GM19035 (cell line): ENCODE results near the gene XYLT1.
"Not testable (repeated sequence)": the region's sequence is repeated elsewhere in the genome, so short reads cannot be mapped to it uniquely, and the experiment has no call there.

Experiments
- ATAC-seq: cut with Tn5 transposase; IDR thresholded peaks from one replicate; pipeline ENCODE4 v1.9.1; 2021; ENCODE audit not compliant: unreplicated experiment

The XYLT1 gene, protein sequence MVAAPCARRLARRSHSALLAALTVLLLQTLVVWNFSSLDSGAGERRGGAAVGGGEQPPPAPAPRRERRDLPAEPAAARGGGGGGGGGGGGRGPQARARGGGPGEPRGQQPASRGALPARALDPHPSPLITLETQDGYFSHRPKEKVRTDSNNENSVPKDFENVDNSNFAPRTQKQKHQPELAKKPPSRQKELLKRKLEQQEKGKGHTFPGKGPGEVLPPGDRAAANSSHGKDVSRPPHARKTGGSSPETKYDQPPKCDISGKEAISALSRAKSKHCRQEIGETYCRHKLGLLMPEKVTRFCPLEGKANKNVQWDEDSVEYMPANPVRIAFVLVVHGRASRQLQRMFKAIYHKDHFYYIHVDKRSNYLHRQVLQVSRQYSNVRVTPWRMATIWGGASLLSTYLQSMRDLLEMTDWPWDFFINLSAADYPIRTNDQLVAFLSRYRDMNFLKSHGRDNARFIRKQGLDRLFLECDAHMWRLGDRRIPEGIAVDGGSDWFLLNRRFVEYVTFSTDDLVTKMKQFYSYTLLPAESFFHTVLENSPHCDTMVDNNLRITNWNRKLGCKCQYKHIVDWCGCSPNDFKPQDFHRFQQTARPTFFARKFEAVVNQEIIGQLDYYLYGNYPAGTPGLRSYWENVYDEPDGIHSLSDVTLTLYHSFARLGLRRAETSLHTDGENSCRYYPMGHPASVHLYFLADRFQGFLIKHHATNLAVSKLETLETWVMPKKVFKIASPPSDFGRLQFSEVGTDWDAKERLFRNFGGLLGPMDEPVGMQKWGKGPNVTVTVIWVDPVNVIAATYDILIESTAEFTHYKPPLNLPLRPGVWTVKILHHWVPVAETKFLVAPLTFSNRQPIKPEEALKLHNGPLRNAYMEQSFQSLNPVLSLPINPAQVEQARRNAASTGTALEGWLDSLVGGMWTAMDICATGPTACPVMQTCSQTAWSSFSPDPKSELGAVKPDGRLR

DNA sequence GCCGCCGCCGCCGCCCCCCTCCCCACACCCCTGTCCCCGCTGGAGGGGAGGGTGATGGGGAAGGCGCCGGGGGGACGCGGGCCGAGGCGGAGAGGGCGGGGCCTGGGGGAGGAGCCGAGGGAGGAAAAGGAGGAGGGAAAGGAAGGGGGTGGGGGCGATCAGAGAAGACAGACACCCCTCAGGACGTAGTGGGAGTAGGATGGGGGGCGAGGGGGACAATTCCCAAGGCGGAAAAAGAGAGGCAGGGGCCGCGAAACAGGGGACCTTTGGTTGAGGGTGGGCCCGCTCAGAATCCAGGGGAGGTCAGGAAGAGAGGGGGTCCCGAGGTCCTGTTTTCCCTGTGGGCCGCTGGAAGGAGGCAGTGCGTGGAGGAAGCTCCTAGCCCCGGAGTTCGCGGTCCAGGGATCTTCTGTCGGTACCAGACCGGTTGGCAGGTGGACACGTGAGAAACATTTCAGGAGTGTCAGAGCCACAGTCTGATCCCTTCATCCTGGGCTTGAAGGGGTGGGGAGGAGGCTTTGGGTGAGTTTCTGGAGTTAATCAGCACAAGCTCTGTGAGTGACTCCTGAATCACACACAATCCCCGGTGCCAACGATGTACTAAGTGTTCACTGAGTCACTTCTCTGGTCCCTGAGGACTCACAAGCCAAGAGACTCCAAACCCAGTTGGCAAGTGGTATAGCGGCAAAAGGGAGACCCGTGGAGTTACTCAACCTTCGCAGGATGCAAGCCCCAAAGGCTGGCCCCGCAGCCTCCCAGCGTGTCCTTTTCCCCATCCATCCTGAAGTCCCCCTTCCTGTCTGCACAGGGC, at the start of gene XYLT1:
XYLT1 (minus strand) TSS at position 53 of the 811 bp plus-strand sequence. CDS start 164 bp downstream, outside the sequence.
- no peak for ATAC-seq

DNA sequence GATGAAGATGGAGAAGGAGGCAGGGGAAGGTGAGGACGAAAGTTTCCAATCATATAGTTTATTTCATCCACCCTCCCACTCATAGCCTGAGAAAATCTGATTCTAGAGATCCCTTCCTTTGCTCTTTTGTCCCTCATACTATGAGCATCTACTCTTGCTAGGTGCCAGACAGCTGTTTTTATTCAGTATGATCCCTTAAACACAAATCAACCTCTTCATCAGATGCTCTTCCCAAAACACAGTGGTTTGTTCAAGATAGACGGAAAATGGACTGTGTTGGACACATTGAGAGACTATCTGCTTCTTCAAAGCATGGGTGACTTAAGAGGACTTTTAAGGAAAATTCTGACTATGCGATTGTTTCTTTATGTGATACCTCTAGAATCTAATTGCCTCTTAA, 49.4 kb upstream of the XYLT1 start:
- ATAC-seq = no peak

DNA sequence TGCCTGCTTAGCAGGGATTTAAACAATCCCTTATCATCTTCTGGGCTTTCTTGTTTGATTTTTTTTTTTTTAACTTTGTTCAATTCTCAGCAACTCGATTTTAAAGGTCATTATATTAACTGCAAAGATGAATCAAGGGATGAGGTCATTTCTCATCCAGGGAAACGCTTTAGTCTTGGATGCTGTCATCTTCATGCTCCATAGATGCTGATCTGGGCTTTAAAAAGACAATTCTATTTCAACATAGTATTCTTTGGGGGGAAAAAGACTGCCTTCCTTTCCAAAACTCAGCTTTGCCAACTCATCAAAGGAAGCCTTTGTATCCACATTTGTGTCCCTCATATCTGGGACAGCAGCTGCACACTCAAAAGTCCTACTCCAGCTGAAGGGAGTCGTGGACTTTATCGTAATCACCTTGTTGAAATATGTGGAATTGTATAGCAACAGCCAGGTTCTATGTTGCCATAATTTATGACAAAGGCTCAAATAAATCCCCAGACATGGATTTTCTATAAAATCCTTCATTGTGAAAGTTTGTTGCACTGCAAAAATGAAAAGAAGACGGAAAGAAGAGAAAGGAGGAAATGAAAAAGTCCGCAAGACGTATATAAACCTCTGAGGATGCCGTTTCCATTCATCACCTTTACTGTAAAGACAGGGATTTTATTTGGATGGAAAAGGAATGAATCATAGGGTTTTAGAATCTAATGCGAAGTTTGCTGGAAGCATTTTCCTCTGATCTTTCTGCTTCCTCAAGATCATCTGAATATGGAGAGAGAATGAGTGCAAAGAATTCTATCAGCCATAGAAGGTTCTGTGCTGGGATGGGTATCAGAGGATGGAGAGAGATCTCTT, 48.6 kb upstream of the XYLT1 start:
- no peak for ATAC-seq

DNA sequence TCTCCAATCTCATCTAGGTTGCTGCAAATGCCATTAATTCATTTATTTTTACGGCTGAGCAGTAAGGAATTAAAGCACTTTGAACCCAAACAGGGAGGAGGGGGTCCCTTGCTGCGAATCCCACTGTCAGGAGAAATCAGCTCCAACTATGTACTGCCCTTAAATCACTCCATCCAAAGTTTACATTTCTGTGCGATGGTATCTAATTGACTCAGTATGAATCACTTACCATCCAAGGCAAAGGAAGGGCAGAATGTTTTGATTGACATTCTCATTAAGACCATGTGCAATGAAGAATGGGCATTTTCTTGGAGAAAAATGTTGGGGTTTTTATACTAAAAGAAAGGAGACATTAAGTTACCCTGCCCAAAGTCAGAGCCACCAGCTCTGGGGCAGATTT, 47.7 kb upstream of the XYLT1 start:
- no peak for ATAC-seq

DNA sequence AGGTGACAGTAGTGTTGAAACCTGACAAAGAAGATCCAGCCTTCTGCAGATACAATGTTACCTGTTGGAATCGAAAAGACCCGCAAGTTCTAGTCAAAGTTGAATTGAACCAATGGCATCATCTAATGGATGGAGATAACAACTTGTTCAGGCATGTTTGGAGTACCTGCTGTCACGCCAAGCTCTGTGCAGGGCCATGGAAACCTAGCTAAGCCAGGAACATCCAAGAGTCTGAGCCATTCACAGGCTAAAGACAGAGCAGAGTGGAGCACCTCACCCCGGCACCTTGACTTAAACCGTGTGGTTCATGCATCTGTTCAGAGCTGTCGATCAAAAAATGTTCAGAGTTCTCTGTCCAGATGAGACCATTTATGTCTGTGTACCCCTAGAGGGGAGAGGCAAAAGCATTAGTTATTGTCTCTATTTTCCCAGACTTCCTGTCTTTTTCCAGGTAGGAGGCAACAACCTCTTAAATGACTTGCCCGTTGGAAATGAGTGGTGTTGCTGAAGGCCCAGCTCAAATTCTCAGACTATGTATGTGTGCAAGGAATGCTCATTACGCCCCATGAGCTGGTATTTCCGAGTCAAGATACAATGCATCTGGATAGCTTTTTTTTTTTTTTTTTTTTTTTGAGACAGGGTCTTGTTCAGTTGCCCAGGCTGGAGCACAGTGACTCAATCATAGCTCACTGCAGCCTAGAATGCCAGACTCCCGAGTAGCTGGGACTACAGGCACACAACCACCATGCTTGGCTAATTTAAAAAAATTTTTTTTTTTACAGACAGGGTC, 44.9 kb upstream of the XYLT1 start:
- ATAC-seq = no peak

DNA sequence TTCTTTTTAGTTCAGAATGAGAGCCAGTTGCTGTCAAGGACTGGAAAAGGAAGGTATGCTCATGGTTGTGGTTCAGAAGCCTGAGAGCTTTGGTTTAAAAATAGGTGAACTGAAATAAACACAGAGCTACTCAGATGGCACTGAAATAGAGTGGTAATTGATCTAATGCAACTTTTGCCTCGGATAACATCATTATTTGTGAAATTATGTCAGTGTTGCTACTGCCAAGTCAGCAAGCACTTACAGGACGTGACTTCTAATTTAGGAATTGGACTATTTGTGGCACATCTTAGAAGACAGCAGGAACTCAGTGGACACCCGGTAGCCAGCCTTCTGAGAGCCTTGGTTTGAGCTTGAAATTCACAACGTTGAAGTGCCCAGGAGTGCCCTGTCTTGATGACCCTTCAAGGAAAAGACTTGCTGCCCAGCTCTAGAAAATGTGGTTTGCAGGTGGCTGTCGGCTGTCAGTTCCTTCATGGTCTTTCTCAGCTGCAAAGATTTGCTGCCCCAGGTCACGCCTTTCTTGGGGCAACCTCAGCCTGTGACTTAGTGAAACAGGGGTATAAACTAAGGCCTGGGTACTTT, 42.0 kb upstream of the XYLT1 start:
- ATAC-seq = no peak

DNA sequence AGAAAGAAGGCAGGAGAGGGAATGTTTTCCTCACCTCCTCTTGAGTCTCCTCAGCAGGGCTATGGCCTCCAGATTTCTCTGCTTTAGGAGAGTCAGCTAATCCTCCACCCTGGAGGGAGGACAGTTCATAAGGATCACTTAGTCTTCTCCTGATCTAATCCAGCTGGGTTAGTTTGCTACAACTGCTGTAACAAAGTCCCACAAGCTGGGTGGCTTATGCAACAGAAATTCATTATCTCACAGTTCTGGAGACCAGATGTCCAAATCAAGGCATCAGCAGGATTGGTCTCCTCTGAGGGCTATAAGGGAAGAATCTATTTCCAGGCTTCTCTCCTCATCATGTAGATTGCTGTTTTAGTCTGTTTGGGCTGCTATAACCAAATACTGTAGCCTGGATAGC, 40.6 kb upstream of the XYLT1 start:
- ATAC-seq = no peak

DNA sequence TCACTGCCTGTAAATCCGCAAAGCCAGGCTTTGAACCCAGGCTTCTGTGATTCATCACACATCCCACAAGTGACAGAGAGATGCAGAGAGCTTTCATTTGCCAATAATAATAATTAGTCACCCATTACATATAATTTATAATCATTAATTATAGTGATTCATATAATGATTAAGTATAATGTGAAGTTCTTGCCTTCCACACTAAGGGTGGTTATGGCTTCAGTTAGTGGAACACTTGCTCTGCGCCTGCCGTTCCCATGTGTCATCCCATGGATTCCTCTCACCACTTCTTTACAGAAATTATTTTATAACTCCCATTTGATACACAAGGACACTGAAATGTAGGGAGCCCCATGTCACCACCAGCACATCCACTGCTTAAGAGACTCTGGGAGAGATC, 39.8 kb upstream of the XYLT1 start:
- no peak for ATAC-seq

DNA sequence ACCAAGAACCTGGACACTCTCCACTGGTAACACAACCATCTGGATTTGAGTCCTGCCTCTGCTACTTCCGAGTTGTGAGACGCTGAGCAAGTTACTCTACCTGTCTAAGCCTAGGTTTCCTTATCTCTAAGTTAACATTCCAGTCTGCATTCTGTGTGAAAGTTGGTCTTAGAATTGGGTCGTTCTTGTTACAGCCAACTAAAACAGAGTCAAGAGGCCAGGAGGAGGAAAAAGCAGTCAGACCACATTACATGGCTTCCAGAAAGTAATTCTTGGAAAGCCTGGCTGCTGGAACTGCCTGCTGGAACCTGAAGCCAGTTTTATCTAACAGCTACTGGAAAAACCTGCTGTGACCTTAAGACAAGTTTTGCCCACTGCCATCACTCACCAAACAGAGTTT, 38.4 kb upstream of the XYLT1 start:
- ATAC-seq = no peak

DNA sequence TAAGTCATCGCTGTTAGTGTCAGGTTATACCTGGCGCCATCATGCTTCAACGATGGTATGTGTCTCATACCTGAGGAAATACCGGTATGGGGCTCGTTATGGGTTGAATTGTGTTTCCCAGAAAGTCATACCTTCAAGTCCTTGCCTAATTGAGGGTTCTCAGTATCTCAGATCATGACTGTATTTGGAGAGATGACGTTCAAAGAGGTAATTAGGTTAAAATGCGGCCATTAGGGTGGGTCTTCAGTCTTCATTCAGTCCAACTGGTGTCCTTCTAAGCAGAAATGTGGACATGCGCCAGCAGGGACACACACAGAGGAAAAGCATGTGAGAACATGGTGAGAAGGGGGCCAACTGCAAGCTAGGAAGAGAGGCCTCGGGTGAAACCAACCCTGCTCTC, 37.5 kb upstream of the XYLT1 start:
- no peak for ATAC-seq

DNA sequence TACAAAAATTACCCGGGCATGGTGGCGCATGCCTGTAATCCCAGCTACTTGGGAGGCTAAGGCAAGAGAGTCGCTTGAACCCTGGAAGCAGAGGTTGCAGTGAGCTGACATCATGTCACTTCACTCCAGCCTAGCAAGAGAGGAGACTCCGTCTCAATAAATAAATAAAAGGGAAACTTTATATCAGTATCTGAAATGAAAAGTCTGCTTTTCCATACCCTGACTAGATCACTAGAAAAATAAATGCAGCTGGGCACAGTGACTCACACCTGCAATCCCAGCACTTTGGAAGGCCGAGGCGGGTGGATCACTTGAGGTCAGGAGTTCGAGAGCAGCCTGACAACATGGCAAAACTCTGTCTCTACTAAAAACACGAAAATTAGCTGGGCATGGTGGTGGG, 36.8 kb upstream of the XYLT1 start:
- not testable (repeated sequence) for ATAC-seq

DNA sequence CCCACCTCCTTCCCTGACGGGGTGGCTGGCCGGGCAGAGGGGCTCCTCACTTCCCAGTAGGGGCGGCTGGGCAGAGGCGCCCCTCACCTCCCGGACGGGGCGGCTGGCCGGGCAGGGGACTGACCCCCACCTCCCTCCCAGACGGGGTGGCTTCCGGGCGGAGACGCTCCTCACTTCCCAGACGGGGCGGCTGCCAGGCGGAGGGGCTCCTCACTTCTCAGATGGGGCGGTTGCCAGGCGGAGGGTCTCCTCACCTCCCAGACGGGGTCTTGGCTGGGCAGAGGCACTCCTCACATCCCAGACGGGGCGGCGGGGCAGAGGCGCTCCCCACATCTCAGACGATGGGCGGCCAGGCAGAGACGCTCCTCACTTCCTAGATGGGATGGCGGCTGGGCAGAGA, 35.1 kb upstream of the XYLT1 start:
- ATAC-seq = not testable (repeated sequence)

DNA sequence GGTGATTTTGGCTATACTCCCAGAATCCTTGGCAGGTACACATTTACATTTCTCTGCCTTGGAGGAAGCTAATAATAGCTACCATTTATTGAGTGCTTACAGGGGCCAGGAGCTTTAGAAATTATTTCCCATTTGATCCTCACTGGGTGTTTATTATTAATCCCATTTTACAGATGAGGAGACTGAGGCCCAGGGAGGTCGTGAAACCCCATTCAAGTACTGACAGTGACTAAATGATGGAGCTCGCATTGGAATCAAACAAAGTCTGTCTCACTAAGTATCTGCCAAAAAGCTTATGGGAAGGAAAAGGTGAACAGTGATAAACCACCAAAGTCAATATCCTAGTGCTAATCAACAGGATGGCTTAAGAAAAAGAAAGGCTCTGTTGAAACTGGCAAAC, 33.3 kb upstream of the XYLT1 start:
- no peak for ATAC-seq

DNA sequence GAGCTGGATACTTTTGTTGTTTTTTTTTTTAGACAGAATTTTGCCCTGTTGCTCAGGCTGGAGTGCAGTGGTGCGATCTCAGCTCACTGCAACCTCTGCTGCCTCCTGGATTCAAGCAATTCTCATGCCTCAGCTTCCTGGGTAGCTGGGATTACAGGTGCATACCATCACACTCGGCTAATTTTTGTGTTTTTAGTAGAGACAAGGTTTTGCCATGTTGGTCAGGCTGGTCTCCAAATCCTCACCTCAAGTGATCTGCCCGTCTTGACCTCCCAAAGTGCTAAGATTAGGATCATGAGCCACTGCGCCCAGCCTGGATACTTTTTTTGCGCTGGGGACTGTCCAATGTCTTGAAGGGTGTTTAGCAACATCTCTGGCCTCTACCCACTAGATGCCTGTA, 32.6 kb upstream of the XYLT1 start:
- ATAC-seq = no peak

DNA sequence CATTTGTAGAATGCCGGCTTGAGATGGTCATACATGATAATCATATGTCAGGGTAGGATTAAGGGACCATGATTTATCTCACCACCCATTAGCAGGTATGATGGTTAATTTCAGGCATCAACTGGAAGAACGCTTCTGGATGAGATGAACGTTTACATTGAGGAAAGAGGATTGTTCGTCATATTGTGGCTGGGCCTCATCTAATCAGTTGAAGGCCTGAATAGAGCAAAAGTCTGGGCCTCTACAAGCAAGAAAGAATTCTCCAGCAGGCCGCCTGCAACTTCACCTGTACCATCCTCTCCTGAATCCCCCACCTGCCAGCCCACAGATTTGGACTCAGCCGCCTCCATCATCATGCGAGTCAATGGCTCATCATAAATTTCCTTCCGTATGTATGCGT, 30.6 kb upstream of the XYLT1 start:
- ATAC-seq = no peak

DNA sequence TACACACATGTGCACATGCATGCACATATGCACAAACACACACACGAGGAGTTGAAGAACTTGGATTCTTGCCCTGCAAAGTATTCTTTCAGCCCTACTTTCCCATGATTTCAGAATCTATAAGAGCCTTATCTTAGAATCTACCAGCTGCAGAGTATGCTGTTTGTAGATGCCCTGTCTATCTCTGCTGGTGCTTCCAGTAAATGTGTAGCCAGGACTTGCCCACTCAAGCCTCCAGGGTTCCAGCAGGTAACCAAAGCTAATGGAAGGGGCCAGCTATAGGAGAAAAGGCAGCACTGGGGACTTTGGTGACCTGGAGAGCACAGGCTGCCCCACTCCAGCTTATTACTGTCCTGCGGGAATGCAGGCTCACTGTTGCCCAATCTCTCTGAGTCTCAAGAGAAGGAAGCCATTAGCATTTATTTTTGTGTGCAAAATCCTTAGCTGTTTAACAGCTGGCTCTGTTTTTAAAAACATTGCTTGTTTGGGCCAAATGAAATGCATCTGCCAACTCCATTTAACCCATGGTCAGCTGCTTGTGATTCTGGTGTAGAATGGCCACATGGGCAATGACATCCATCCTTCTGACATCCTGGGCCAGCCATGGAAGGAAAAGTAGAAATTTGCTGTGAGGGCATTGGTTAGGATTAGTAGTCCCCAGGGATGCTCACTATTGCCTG, 28.6 kb upstream of the XYLT1 start:
- ATAC-seq = no peak

DNA sequence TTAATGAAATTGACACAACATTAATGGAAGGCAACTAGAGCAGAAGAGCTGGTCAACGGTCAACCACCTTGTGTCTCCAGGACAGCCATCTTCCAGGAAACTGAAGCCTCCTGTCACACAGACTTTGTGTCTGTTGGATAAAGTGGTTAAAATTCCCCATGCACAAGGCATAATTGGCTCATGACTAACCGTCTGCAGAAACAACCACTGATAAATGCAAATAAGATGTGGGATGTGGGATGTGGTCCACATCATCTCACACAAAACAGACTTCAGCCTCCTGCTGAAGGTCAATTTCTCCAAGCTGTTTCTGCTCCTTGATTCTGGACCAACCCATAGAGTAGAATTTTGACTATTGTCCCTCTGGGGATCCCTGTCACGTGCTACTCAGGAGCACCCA, 26.9 kb upstream of the XYLT1 start:
- no peak for ATAC-seq

DNA sequence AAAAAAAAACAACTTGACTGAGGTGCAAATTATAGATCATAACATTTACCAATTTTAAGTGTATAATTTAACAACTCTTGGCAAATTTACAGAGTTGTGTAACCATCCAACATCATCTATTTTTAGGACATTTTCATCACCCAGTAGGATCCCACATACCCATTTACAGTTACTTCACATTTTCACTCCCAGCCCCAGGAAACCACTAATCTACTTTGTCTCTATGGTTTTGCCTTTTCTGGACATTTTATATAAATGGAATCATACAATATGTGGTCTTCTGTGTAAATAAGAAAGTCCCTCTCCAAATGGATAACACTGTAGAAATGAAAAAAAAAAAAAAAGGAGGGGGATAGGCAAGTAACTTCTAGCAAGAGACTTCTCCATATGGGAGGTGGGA, 26.1 kb upstream of the XYLT1 start:
- ATAC-seq = no peak

DNA sequence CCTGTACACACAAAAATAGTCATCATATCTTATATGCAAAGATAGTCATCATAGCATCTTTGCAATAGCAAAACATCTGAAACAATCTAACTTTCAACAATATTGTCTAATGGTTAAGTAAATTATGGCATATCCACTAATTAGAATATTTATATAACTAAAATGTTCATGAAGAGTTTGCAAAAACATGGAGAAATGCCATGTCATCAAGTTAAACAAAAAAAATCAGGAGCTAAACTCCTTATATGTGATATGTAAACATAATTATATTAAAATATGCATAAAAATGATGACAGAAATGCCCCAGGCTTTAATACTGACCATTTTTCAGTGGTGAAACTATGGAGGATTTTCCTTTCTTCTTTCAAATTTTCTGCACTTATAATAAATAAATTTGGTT, 22.3 kb upstream of the XYLT1 start:
- ATAC-seq = no peak
